Lung (tissue), 12 donors: Measurements from ENCODE around the gene MAMDC4. TPM values are rescaled to one million over a fixed set of nuclear protein-coding genes. Genes with fewer than 3 reads are reported as not detected.

ENCODE experiments used
- ATAC-seq: fragments of 200-7000 bp; cut with Tn5 transposase; one replicate; pipeline ENCODE4 v1.9.1; 2020; ENCODE audit warnings: moderate number of reproducible peaks; ENCODE audit not compliant: insufficient read depth, low FRiP score
- DNase-seq, 3 donors: peaks; one replicate each; pipeline ENCODE4 v3.0.0-alpha.2; 2013 to 2017
- H3K27ac ChIP-seq, 2 donors: one replicate each; pipeline ENCODE4 v1.5.1; 2013; ENCODE audit warnings: mild to moderate bottlenecking in 2 of 2, moderate library complexity in 2 of 2, control low read depth in 1 of 2, inconsistent platforms in 1 of 2, low read depth in 1 of 2, low read length in 1 of 2
- H3K27me3 ChIP-seq, 3 donors: one replicate each; pipeline ENCODE4 v1.5.1; 2013; ENCODE audit warnings: low read length in 2 of 3; ENCODE audit not compliant: control insufficient read depth in 3 of 3, insufficient read depth in 3 of 3
- H3K36me3 ChIP-seq, 4 donors: one replicate each; pipeline ENCODE4 v1.5.1; 2013; ENCODE audit warnings: low read length in 4 of 4, mild to moderate bottlenecking in 1 of 4, moderate library complexity in 1 of 4; ENCODE audit not compliant: control insufficient read depth in 4 of 4, insufficient read depth in 4 of 4
- H3K4me1 ChIP-seq, 5 donors: one replicate each; pipeline ENCODE4 v1.5.1; 2013; ENCODE audit warnings: low read length in 5 of 5, mild to moderate bottlenecking in 2 of 5, moderate library complexity in 1 of 5; ENCODE audit not compliant: control insufficient read depth in 5 of 5, insufficient read depth in 5 of 5
- H3K4me3 ChIP-seq: one replicate; pipeline ENCODE4 v1.5.1; 2013; ENCODE audit warnings: mild to moderate bottlenecking, control low read depth, moderate library complexity
- H3K9ac ChIP-seq, 2 donors: one replicate each; pipeline ENCODE4 v1.5.1; 2013; ENCODE audit warnings: low read length in 2 of 2, control low read depth in 1 of 2; ENCODE audit not compliant: insufficient read depth in 1 of 2
- H3K9me3 ChIP-seq, 4 donors: one replicate each; pipeline ENCODE4 v1.5.1; 2013; ENCODE audit warnings: low read length in 3 of 4, mild to moderate bottlenecking in 1 of 4, moderate library complexity in 1 of 4; ENCODE audit not compliant: control insufficient read depth in 4 of 4, insufficient read depth in 3 of 4
- CTCF ChIP-seq: IDR thresholded peaks from 2 replicates; pipeline ENCODE4 v1.5.1; 2012; ENCODE audit warnings: mild to moderate bottlenecking; ENCODE audit errors: control extremely low read depth, extremely low read depth
- WGBS, 2 donors: extraction: QIAGEN DNeasy Blood & Tissue Kit; methylation state at CpG; one replicate each; pipeline ENCODE4 v1.1.7; 2013; 5-methylcytosine and 5-hydroxymethylcytosine counted together
- polyA plus RNA-seq, 2 donors: library from polyadenylated mRNA; stranded (reverse); fragments of 200-250 nt; gene quantifications; one replicate each; pipeline ENCODE4 v1.2.1, GENCODE V29; 2013
- total RNA-seq, 2 donors: library from RNA; depleted of rRNA in 1 of 2; stranded (reverse); fragments of >200 nt in 1 of 2; gene quantifications; one replicate each; pipeline ENCODE4 v1.2.1, GENCODE V29; 2014 to 2021
- donor health status: control.
- donor health status: control.
- donor health status: Bipolar disorder and iron deficiency.
- donor health status: healthy.
- donor health status: DM: yes; HTN: yes; CAD: no.

The MAMDC4 gene
- total and polyA plus RNA-seq, 4 donors = 5.6 to 13.2 (median 7.1) TPM

GRCh38 chr9:136860933-136861873 lies 9.1 kb downstream of the MAMDC4 start:
- Histone ChIP-seq H3K9ac (no peak overlapping the region), H3K36me3 (peaks cover 6 to 41% (median 20%) of the 10 kb centered on the region in 4 donors), H3K27me3 (no peaks in the 10 kb centered on the region), H3K4me1 (peaks cover 0 to 14% (median 5%) of the 10 kb centered on the region in 5 donors), H3K27ac (no peak overlapping the region), H3K4me3 (no peak overlapping the region), H3K9me3 (no peaks in the 10 kb centered on the region)
- no peak for TF ChIP-seq CTCF
- no peak for DNase-seq
- no peak for ATAC-seq
- WGBS, 2 donors = 94 to 96% methylated on average over 22 of the region's 22 CpGs

- TF ChIP-seq CTCF = no peak
- 91 to 92% methylated on average over 26 of the region's 26 CpGs for WGBS, 2 donors
- H3K4me1 ChIP-seq = peaks cover 0 to 14% (median 5%) of the 10 kb centered on the region in 5 donors
- no peak overlapping the region for H3K27ac ChIP-seq
- H3K27me3 ChIP-seq = no peaks in the 10 kb centered on the region
- DNase-seq (no peak), ATAC-seq (no peak)
- no peak overlapping the region for H3K4me3 ChIP-seq
- H3K9me3 ChIP-seq = no peaks in the 10 kb centered on the region
- H3K36me3 ChIP-seq = peaks cover 6 to 41% (median 20%) of the 10 kb centered on the region in 4 donors
- H3K9ac ChIP-seq = no peak overlapping the region
These were observed 9.8 kb downstream of the MAMDC4 start for GRCh38 chr9:136861874-136862457.

- no peak for ATAC-seq
- no peak for TF ChIP-seq CTCF
- H3K4me1 ChIP-seq = peaks cover 0 to 14% (median 5%) of the 10 kb centered on the region in 5 donors
- no peak overlapping the region for H3K4me3 ChIP-seq
- H3K27ac ChIP-seq = no peak overlapping the region
- H3K9ac ChIP-seq = no peak overlapping the region
- peaks cover 6 to 41% (median 20%) of the 10 kb centered on the region in 4 donors for H3K36me3 ChIP-seq
- no peaks in the 10 kb centered on the region for H3K9me3 ChIP-seq
- WGBS, 2 donors = 95% methylated on average over 31 of the region's 31 CpGs
- no peaks in the 10 kb centered on the region for H3K27me3 ChIP-seq
- no peak for DNase-seq
These were observed 10.9 kb downstream of the MAMDC4 start for GRCh38 chr9:136862849-136863622.
